ENCODE results near the gene TIAM2.

DNA sequence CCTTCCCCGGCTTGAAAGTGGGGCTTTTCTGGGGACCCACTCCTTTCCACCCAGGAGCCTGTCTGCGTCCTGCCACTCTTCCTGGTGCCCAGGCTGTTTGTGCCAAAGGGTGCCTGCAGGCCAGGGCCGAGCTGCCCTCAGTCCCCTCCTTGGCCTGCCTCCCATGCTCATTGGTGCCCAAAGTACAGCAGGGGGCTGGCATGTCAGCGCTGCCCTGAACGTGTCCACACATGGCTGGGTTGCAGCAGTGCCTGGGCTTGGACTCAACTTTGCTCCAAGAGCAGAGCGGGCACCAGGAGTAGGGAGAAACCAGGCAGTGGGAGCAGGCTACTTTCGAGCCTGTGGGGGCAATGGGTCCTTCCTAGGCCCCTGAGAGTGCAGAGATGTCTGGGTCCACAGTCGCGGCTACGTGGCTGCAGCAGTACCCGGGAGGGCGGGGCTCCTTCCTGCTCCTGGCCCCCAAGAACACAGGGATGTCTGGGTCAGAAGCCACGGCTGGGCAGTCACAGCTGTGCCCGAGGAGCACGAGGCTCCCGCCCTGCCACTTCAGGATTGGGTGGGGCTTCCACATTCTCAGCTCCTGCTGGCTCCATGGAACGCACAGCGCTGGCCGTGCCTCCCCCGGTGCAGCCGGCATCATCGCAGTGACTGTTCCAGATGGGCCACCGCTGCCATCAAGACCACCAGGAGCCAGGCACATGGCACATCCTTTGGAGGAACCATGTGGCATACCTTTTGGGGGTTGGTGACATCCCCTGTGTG lies 218.7 kb downstream of the TIAM2 start:
- TF ChIP-seq, protein P1, sequence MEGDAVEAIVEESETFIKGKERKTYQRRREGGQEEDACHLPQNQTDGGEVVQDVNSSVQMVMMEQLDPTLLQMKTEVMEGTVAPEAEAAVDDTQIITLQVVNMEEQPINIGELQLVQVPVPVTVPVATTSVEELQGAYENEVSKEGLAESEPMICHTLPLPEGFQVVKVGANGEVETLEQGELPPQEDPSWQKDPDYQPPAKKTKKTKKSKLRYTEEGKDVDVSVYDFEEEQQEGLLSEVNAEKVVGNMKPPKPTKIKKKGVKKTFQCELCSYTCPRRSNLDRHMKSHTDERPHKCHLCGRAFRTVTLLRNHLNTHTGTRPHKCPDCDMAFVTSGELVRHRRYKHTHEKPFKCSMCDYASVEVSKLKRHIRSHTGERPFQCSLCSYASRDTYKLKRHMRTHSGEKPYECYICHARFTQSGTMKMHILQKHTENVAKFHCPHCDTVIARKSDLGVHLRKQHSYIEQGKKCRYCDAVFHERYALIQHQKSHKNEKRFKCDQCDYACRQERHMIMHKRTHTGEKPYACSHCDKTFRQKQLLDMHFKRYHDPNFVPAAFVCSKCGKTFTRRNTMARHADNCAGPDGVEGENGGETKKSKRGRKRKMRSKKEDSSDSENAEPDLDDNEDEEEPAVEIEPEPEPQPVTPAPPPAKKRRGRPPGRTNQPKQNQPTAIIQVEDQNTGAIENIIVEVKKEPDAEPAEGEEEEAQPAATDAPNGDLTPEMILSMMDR (IDR thresholded peaks at IDR 0.05), result no peak
- TF ChIP-seq POLR2A (IDR thresholded peaks at IDR 0.05), result no peak
- no peak for TF ChIP-seq POLR2AphosphoS5 (IDR thresholded peaks at IDR 0.05)

Data from sigmoid colon (tissue), 4 donors.